HG03280 (cell line): ENCODE data around the gene RSPH10B2.
"Not testable (repeated sequence)": the region's sequence is repeated elsewhere in the genome, so short reads cannot be mapped to it uniquely, and the experiment has no call there.

Source experiments
- ATAC-seq: cut with Tn5 transposase; IDR thresholded peaks from one replicate; pipeline ENCODE4 v1.9.1; 2021; ENCODE audit warnings: mild to moderate bottlenecking, moderate library complexity; ENCODE audit not compliant: unreplicated experiment

Gene RSPH10B2

GRCh38 chr7:6753964-6754363, at the start of gene RSPH10B2:
Gene RSPH10B2, plus strand, starts transcription at chr7:6754103. Its CDS starts 3,575 bp downstream, at chr7:6757678.
- not testable (repeated sequence) for ATAC-seq

- peak; percentile 31 for ATAC-seq
Observed at GRCh38 chr7:6705959-6706665, 47.8 kb upstream of the RSPH10B2 start.

GRCh38 chr7:6706666-6707407, 47.1 kb upstream of the RSPH10B2 start, which contains the start of gene ZNF12:
Gene ZNF12, minus strand, starts transcription at chr7:6706947. Its CDS starts 1,774 bp downstream, at chr7:6705173.
- ATAC-seq = peak; percentile 93

- no peak for ATAC-seq
Observed at GRCh38 chr7:6708304-6708703, 45.6 kb upstream of the RSPH10B2 start.

GRCh38 chr7:6709808-6710207, 44.1 kb upstream of the RSPH10B2 start:
- ATAC-seq = no peak

GRCh38 chr7:6714360-6714759, 39.5 kb upstream of the RSPH10B2 start:
- no peak for ATAC-seq

- not testable (repeated sequence) for ATAC-seq
Observed at GRCh38 chr7:6715898-6716297, 38.0 kb upstream of the RSPH10B2 start.

GRCh38 chr7:6718124-6718523, 35.8 kb upstream of the RSPH10B2 start:
- no peak for ATAC-seq

GRCh38 chr7:6724351-6724750, 29.6 kb upstream of the RSPH10B2 start:
- ATAC-seq = not testable (repeated sequence)

GRCh38 chr7:6725003-6725402, 28.9 kb upstream of the RSPH10B2 start:
- ATAC-seq = peak; percentile 57

- not testable (repeated sequence) for ATAC-seq
Observed at GRCh38 chr7:6726341-6726740, 27.6 kb upstream of the RSPH10B2 start.

GRCh38 chr7:6727663-6728062, 26.2 kb upstream of the RSPH10B2 start:
- ATAC-seq = no peak

GRCh38 chr7:6728893-6729491, 24.9 kb upstream of the RSPH10B2 start:
- not testable (repeated sequence) for ATAC-seq

GRCh38 chr7:6729492-6730342, 24.2 kb upstream of the RSPH10B2 start:
- ATAC-seq = peak; percentile 91

- ATAC-seq = peak; percentile 20
Observed at GRCh38 chr7:6730343-6730633, 23.6 kb upstream of the RSPH10B2 start.

- ATAC-seq = not testable (repeated sequence)
Observed at GRCh38 chr7:6738415-6738814, 15.5 kb upstream of the RSPH10B2 start.

GRCh38 chr7:6744410-6745100, 9.3 kb upstream of the RSPH10B2 start:
- not testable (repeated sequence) for ATAC-seq

- not testable (repeated sequence) for ATAC-seq
Observed at GRCh38 chr7:6749335-6749734, 4.6 kb upstream of the RSPH10B2 start.

GRCh38 chr7:6750173-6750572, 3.7 kb upstream of the RSPH10B2 start:
- not testable (repeated sequence) for ATAC-seq

GRCh38 chr7:6761186-6761585, 7.3 kb downstream of the RSPH10B2 start:
- ATAC-seq = not testable (repeated sequence)
